ENCODE data around the gene JARID2.

JARID2 gene

GRCh38 chr6:15338476-15338875 lies 92.6 kb downstream of the JARID2 start:
- no peak for DNase-seq

GRCh38 chr6:15339081-15339480 lies 93.2 kb downstream of the JARID2 start:
- no peak for DNase-seq

GRCh38 chr6:15340105-15340601 lies 94.3 kb downstream of the JARID2 start:
- no peak for DNase-seq

DNA sequence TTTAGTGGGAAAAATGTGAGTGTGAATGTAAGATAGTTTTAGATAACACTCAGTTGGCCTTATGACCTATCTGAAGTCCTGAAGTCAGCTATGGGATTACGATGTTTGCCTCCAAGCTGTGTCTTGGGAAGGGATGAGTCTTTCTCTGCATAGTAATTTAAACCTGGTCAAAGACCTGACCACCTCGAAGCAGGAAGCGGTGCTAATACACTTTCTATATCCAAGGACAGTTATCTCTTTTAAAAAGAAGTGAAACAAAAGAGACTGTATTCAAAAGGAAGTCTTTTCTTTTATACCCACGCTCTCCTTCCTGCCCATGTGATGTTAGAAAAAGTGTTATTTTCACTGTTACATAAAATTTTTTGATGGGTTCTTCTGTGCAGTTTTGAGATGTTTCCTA lies 94.9 kb downstream of the JARID2 start:
- DNase-seq: no peak

DNA sequence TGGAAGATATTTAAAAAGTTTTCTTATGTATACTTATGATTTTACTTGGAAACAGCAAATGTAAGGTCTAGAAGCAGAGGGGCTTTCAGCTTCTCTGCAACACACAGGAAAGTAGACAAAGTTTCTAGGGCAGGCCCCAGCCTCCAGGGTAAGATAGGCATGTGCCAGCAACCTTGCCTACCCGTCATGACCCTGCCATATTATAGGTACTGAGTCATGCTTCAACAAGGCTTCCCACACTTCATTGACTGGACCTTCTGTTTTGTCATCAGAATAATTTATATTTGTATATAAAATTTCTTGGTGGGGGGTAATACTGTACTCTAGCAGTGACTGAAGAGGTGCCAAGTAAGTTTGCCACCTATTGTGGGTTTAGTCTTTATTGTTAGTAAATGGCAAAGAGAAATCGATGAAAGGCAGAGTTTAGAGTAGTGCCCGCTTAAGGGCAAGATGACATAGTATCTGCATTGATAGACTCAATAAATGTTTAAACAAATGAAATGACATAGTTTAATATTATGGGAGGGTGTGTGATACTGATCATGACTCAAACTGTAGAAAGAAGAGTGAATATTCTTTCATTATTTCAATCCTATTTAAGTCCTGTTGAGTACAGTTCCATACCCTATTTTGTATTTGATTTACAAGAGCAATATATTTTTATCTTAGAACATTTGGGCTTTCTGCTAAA lies 95.6 kb downstream of the JARID2 start:
- no peak for DNase-seq

- DNase-seq: no peak
These were observed 96.2 kb downstream of the JARID2 start for GRCh38 chr6:15342114-15342513.

- no peak for DNase-seq
These were observed 97.8 kb downstream of the JARID2 start for GRCh38 chr6:15343490-15344191.

DNA sequence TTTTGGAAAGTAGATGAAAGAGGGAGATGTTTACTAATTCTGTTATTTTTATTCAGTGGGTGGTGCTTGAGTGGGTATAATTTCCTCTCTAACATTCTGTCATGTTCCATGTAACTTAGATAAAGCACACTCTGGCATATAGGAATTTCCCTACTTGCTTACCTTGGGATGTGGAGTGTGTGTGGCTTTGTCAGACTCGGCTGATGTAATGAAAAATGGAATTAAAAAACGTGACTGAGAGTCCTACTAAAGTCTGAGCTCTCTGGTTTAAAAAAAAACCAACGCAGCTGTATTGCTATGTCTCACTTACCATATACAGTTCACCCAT lies 98.3 kb downstream of the JARID2 start:
- no peak for DNase-seq

DNA sequence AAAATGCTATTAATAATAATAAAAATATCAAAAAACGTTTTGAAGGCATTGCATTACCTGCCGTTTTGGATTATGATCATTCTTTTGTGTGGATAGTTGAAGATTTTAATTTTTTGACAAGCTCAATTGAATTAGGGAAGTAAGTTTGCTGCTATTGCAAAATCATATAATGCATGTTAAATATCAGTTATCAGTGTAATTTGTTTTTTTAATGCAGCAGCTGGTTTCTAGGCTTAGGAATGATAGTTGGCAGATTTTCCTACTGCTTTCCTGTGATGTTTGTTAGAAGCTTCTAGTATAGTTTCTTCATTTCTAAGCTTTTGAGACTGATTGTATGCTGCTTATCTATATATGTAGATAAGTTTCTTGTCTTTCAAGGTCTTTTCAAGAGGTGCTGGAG lies 99.0 kb downstream of the JARID2 start:
- no peak for DNase-seq

DNA sequence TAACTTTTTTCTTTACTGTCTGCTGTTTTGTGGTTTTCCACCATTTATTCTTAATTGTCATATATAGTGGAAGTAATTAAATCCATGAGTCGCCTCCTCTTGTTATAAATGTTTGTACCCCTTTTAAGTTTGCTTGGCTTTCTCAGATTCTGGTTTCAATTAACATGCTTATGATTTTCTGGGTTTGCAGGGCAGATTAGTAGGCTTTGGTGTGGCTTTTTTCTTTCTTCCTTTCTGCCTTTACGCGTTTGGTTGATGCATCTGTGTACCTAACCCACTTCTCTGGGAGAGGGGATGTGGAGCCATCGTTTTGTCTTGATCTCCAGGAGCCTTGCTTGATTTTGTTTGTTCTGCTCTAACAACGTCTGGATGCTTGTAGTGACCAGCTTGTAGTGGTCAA lies 100.4 kb downstream of the JARID2 start:
- DNase-seq: no peak

- no peak for DNase-seq
These were observed 102.7 kb downstream of the JARID2 start for GRCh38 chr6:15348528-15348927.

- no peak for DNase-seq
These were observed 103.5 kb downstream of the JARID2 start for GRCh38 chr6:15349379-15349778.

- no peak for DNase-seq
These were observed 104.7 kb downstream of the JARID2 start for GRCh38 chr6:15350386-15351083.

DNA sequence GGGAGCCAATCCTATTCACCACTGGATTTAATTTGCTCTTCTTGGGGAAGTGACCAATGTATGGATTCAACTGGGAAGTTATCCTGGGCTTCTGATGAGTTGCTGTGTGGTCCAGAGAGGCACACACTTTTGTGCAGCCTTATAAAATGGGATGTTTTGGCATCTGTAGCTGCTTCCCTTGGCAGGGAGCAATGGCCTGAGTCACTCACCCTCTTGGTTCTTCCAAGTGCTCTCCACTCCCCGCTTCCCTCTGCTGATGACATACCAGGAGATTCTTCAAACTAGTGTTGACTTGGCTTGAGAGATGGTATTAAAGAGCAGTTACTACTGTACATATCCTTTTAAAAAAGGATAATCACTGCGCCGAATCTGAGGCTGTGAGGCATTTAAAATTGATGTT lies 105.8 kb downstream of the JARID2 start:
- DNase-seq: no peak

DNA sequence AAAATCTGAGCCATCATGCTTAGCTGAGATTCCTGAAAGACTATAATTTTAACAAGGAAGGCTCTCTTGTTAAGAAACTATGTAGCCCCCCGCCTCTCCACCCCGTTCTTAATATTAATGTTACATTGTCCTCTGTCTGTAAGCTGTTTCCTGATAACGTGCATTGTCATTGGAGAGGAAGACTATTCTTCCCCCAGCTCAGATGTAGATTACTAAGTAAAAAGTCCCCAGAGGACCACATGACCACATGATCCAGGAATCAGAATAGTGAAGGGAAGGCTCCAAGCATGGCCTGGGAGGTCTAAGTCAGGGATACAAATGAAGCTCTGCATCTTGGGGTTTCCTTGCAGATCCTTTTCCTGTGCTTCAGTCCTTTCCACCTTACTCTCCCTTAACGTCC lies 106.4 kb downstream of the JARID2 start:
- DNase-seq: no peak

DNA sequence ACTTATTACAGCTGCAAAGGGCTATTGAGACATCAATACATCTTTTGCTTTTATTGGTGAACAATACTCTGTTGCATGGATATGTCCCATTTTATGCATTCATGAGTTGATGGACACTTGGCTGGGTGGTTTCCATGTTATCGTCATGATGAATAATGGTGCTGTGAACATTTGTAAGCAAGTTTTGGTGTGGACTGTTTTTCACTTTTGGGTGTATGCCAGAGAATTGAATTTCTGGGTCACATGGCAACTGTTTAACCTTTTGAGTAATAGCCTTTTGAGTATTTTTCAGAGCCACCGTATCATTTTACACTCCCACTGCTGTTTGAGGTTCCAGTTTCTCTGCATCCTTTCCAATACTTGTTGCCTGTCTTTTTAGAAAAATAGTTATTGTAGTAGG lies 107.0 kb downstream of the JARID2 start:
- no peak for DNase-seq

DNA sequence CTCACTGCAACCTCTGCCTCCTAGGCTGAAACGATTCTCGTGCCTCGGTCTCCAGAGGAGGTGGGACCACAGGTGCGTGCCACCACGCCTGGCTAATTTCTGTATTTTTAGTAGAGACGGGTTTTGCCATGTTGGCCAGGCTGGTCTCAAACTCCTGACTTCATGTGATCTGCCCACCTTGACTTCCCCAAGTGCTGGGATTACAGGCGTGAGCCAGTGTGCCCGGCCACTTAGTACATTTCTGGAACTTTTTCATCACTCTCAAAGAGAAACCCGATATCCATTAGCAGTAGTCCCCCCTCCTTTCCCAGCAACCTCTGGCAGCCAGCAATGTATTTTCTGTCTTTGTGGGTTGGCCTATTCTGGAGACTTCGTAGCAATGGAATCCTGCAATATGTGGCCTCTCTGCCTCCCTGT lies 109.8 kb downstream of the JARID2 start:
- no peak for DNase-seq

GRCh38 chr6:15356179-15356578 lies 110.3 kb downstream of the JARID2 start:
- DNase-seq: no peak

DNA sequence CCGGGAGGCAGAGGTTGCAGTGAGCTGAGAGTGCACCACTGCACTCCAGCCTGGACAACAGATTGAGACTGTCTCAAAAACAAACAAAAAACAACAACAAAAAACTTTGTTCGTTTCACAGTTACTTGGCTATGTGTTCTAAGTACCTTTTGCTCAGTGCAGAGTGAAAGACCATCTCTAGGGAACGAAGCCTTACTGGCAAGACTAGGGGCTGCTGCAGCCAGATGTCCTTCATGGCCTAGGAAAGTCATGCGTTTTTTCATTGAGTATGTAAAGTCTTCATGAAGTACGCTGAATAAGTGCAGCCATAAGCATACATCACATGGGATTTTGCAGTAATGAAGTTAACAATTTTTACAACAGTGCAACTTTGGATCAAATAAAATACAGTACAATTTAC lies 111.1 kb downstream of the JARID2 start:
- no peak for DNase-seq

- DNase-seq: no peak
These were observed 111.9 kb downstream of the JARID2 start for GRCh38 chr6:15357782-15358181.

DNA sequence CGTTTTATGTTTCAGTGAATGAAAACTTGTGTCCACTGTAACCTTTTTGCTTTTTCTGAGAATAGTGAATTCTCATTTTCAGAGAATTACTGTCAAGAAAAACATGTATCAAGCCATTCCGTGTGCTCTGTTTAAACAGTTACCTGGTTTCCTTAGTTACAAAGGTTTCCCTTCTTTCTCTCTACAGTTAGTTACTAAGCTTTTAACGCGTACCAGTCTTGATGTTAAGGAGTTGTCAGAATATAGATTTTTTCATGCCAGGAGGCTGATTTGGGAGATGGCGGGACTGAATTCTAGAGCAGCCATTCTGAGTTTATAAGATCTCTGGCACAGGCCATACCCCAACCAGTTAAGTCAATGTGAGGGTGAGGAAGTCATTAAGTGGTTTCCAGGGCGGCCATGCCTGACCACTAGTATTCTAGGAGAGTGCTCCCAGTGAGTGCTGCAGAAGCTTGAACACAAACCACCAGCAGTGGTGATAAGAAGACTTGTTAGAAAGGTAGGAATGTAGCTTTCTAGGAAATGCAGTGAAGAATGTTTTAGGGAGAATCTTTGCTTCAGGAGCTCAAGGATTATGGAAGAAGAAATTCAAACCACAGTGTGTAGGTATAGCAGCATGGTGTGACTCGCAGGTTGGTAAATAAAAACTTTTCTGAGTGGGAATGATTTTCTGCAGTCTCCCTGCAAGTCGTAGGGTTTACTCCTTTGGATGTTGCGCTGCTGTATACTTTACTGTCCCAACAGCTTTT lies 112.9 kb downstream of the JARID2 start:
- DNase-seq: no peak

DNA sequence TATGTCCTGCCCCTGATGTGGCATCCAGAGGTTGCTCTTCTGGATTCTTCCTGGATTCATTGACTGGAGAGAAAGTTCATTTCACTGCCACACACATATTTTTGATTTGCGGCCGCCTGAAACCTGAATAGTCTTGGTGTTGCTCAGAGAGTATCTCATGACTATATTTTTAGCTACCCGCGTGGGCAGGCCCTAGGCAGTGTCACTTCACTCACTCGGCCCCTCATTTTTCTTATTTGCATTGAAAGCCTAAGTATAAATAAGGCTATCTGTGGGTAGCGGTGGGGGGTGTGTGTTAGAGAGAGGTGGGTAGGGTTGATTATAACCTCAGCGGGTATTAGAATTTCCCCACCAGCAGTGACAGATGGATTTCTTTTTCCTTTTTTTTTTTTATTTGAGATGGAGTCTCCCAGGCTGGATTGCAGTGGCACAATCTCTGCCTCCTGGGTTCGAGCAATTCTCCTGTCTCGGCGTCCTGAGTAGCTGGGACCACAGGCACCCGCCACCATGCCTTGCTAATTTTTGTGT lies 113.5 kb downstream of the JARID2 start:
- no peak for DNase-seq

DNA sequence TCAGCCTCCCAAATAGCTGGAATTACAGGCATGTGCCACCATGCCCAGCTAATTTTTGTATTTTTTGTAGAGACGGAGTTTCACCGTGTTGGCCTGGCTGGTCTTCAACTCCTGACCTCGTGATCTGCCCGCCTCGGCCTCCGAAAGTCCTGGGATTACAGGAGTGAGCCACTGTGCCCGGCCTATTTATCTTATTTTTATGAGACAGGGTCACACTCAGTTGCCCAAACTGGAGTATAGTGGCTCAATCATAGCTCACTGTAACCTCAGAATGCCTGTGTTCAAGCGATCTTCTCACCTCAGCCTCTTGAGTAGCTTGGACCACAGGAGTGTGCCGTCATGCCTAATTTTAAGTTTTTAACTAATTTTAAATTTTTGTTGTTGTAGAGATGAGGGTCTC lies 114.4 kb downstream of the JARID2 start:
- no peak for DNase-seq

Data from cortex of kidney (tissue), 1 donor.